ENCODE measurements around the gene KLF18. TPM values are rescaled to one million over a fixed set of nuclear protein-coding genes. Genes with fewer than 3 reads are reported as not detected.
"Not testable (repeated sequence)": the region's sequence is repeated elsewhere in the genome, so short reads cannot be mapped to it uniquely, and the experiment has no call there.

KLF18 gene
- polyA plus RNA-seq, 1 donor (not counting 4 experiments of a cell fraction or from before 2014, with no cell fraction given) = not detected

GRCh38 chr1:44119525-44119924 is 21.9 kb downstream of the KLF18 start:
- Histone ChIP-seq H2AFZ (ENCODE audit: control insufficient read depth, low read length) (no peak overlapping the region), H3K4me3 (ENCODE audit: control insufficient read depth in 2 of 3, extremely low read depth in 1 of 3, insufficient read depth in 2 of 3, low read depth in 1 of 3, low read length in 3 of 3) (no peak overlapping the region), H3K27me3 (ENCODE audit: control insufficient read depth, extremely low read depth, insufficient read depth, low read length) (no peaks in the 10 kb centered on the region), H4K20me1 (ENCODE audit: control insufficient read depth, extremely low read depth, insufficient read depth, low read length) (no peaks in the 10 kb centered on the region), H3K9me3 (ENCODE audit: control insufficient read depth, low read depth, low read length) (no peaks in the 10 kb centered on the region), H3K9me1 (ENCODE audit: control insufficient read depth, extremely low read depth, insufficient read depth, low read length) (no peaks in the 10 kb centered on the region), H3K36me3 (ENCODE audit: control insufficient read depth in 2 of 2, extremely low read depth in 1 of 2, insufficient read depth in 2 of 2, low read length in 2 of 2) (no peaks in the 10 kb centered on the region), H3K27ac (ENCODE audit: control insufficient read depth, insufficient read depth, low read length) (no peak overlapping the region), H3K79me2 (ENCODE audit: control insufficient read depth, insufficient read depth, low read length) (no peaks in the 10 kb centered on the region), H3K4me2 (ENCODE audit: control insufficient read depth, extremely low read depth, insufficient read depth, low read depth, low read length) (no peak overlapping the region), H3K9ac (ENCODE audit: control insufficient read depth, extremely low read depth, insufficient read depth, low read length) (no peak overlapping the region), H3K4me1 (ENCODE audit: control insufficient read depth, extremely low read depth, insufficient read depth, low read length) (no peaks in the 10 kb centered on the region)
- TF ChIP-seq EZH2 (IDR thresholded peaks at IDR 0.05; ENCODE audit: low read length) (no peak), CTCF (optimal IDR thresholded peaks at IDR 0.05 in 1 of 3, IDR thresholded peaks at IDR 0.05 in 1 of 3, conservative IDR thresholded peaks at IDR 0.05 in 1 of 3; ENCODE audit: extremely low read depth in 1 of 3, insufficient read depth in 2 of 3, low read length in 3 of 3) (no peak)
- FAIRE-seq = no peak
- DNase-seq (ENCODE audit: low read depth, low spot score) = no peak
- dilution Hi-C loops (cut with MboI; ENCODE audit: extremely low pct_ligation_motif_present, low sequenced_read_pairs) = no loop called here

- DNase-seq (ENCODE audit: low read depth, low spot score) (no peak), FAIRE-seq (no peak)
- no peak within 1 kb of the TSS for H3K4me2 ChIP-seq (ENCODE audit: control insufficient read depth, extremely low read depth, insufficient read depth, low read depth, low read length)
- H3K27me3 ChIP-seq (ENCODE audit: control insufficient read depth, extremely low read depth, insufficient read depth, low read length) = no peaks in the 10 kb centered on the region
- H4K20me1 ChIP-seq (ENCODE audit: control insufficient read depth, extremely low read depth, insufficient read depth, low read length) = no peaks in the 10 kb centered on the region
- no peaks in the 10 kb centered on the region for H3K9me3 ChIP-seq (ENCODE audit: control insufficient read depth, low read depth, low read length)
- H3K9me1 ChIP-seq (ENCODE audit: control insufficient read depth, extremely low read depth, insufficient read depth, low read length) = no peaks in the 10 kb centered on the region
- H3K36me3 ChIP-seq (ENCODE audit: control insufficient read depth in 2 of 2, extremely low read depth in 1 of 2, insufficient read depth in 2 of 2, low read length in 2 of 2) = no peaks in the 10 kb centered on the region
- H3K27ac ChIP-seq (ENCODE audit: control insufficient read depth, insufficient read depth, low read length) = no peak within 1 kb of the TSS
- H3K9ac ChIP-seq (ENCODE audit: control insufficient read depth, extremely low read depth, insufficient read depth, low read length) = no peak within 1 kb of the TSS
- H3K79me2 ChIP-seq (ENCODE audit: control insufficient read depth, insufficient read depth, low read length) = no peaks in the 10 kb centered on the region
- H2AFZ ChIP-seq (ENCODE audit: control insufficient read depth, low read length) = no peak within 1 kb of the TSS
- H3K4me1 ChIP-seq (ENCODE audit: control insufficient read depth, extremely low read depth, insufficient read depth, low read length) = no peaks in the 10 kb centered on the region
- H3K4me3 ChIP-seq (ENCODE audit: control insufficient read depth in 2 of 3, extremely low read depth in 1 of 3, insufficient read depth in 2 of 3, low read depth in 1 of 3, low read length in 3 of 3) = no peak within 1 kb of the TSS
- TF ChIP-seq CTCF (optimal IDR thresholded peaks at IDR 0.05 in 1 of 3, IDR thresholded peaks at IDR 0.05 in 1 of 3, conservative IDR thresholded peaks at IDR 0.05 in 1 of 3; ENCODE audit: extremely low read depth in 1 of 3, insufficient read depth in 2 of 3, low read length in 3 of 3) = no peak
- dilution Hi-C loops (cut with MboI; ENCODE audit: extremely low pct_ligation_motif_present, low sequenced_read_pairs) = no loop called here
Measured at GRCh38 chr1:44118682-44119081, 22.7 kb downstream of the KLF18 start, which contains the start of gene KLF17. Gene KLF17, plus strand, starts transcription at chr1:44118821. Its CDS starts 87 bp downstream, at chr1:44118908.

- H3K27ac ChIP-seq (ENCODE audit: control insufficient read depth, insufficient read depth, low read length); H3K4me2 ChIP-seq (ENCODE audit: control insufficient read depth, extremely low read depth, insufficient read depth, low read depth, low read length); H3K79me2 ChIP-seq (ENCODE audit: control insufficient read depth, insufficient read depth, low read length); dilution Hi-C loops (cut with MboI; ENCODE audit: extremely low pct_ligation_motif_present, low sequenced_read_pairs); DNase-seq (ENCODE audit: low read depth, low spot score); H3K36me3 ChIP-seq (ENCODE audit: control insufficient read depth in 2 of 2, extremely low read depth in 1 of 2, insufficient read depth in 2 of 2, low read length in 2 of 2); H3K27me3 ChIP-seq (ENCODE audit: control insufficient read depth, extremely low read depth, insufficient read depth, low read length); H3K4me3 ChIP-seq (ENCODE audit: control insufficient read depth in 2 of 3, extremely low read depth in 1 of 3, insufficient read depth in 2 of 3, low read depth in 1 of 3, low read length in 3 of 3); FAIRE-seq; H3K9me3 ChIP-seq (ENCODE audit: control insufficient read depth, low read depth, low read length); H3K9ac ChIP-seq (ENCODE audit: control insufficient read depth, extremely low read depth, insufficient read depth, low read length); H4K20me1 ChIP-seq (ENCODE audit: control insufficient read depth, extremely low read depth, insufficient read depth, low read length); H2AFZ ChIP-seq (ENCODE audit: control insufficient read depth, low read length); H3K9me1 ChIP-seq (ENCODE audit: control insufficient read depth, extremely low read depth, insufficient read depth, low read length); H3K4me1 ChIP-seq (ENCODE audit: control insufficient read depth, extremely low read depth, insufficient read depth, low read length): not testable (repeated sequence)
Measured at GRCh38 chr1:44117272-44117671, 24.2 kb downstream of the KLF18 start.

Measured in keratinocyte (primary cell).